Progenitor cell of endocrine pancreas (in vitro differentiated cells): ENCODE results near the gene PPME1. TPM values are rescaled to one million over a fixed set of nuclear protein-coding genes. Genes with fewer than 3 reads are reported as not detected.

Experiments
- DNase-seq: peaks from one replicate; pipeline ENCODE4 v3.0.0; 2021; ENCODE audit warnings: low spot score; ENCODE audit not compliant: unreplicated experiment
- H3K27ac Mint-ChIP-seq: 2 replicates; pipeline ENCODE4 v1.8.0; 2021; ENCODE audit warnings: mild to moderate bottlenecking, moderate library complexity, mixed read lengths
- H3K27me3 Mint-ChIP-seq: 2 replicates; pipeline ENCODE4 v1.8.0; 2021; ENCODE audit warnings: mixed read lengths
- H3K36me3 Mint-ChIP-seq: 2 replicates; pipeline ENCODE4 v1.8.0; 2022; ENCODE audit warnings: mixed read lengths; ENCODE audit not compliant: insufficient read depth
- H3K4me1 Mint-ChIP-seq: 2 replicates; pipeline ENCODE4 v1.8.0; 2021; ENCODE audit warnings: low read depth, mixed read lengths
- H3K4me3 Mint-ChIP-seq: 2 replicates; pipeline ENCODE4 v1.8.0; 2021; ENCODE audit warnings: low read depth, mild to moderate bottlenecking, moderate library complexity, mixed read lengths
- H3K9me3 Mint-ChIP-seq: 2 replicates; pipeline ENCODE4 v1.8.0; 2021; ENCODE audit warnings: low read depth, mixed read lengths
- total RNA-seq: library from RNA; stranded (reverse); gene quantifications from 2 replicates; pipeline ENCODE4 v1.2.1, GENCODE V29; 2021
- TF ChIP-seq, protein P1 (sequence below): fragments of 200-600 bp; sonication (generic); IDR thresholded peaks from one replicate; pipeline ENCODE4 v1.5.0; 2021; ENCODE audit warnings: antibody characterized with exemption, mild to moderate bottlenecking; ENCODE audit not compliant: unreplicated experiment

The PPME1 gene
- total RNA-seq, 1 donor from 2014 or later, result 45.9 TPM

DNA sequence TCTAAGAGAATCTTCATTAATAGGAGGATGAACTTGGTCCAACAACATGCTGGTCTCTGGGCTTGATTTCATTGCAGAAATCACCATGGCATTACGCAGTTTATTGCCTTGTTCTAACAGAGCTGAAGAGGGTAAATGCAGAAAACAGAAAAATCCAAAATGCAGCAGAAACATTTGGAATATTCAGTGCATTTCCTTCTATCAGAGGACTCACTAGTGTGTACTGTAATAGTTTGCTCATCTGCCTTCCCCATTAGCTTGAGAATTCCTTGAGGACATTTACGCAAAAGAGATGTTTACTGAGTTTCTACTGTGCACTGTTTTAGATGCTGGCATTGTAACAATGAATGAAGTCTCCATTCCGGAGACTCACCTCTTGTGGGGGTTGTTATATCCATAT lies 37.7 kb upstream of the PPME1 start:
- Mint-ChIP-seq H3K27me3 (no peaks in the 10 kb centered on the region), H3K9me3 (no peaks in the 10 kb centered on the region), H3K4me3 (no peak overlapping the region), H3K4me1 (peaks cover 4% of the 10 kb centered on the region), H3K27ac (no peak overlapping the region), H3K36me3 (peaks cover 40% of the 10 kb centered on the region)
- no peak for DNase-seq
- TF ChIP-seq, protein P1, sequence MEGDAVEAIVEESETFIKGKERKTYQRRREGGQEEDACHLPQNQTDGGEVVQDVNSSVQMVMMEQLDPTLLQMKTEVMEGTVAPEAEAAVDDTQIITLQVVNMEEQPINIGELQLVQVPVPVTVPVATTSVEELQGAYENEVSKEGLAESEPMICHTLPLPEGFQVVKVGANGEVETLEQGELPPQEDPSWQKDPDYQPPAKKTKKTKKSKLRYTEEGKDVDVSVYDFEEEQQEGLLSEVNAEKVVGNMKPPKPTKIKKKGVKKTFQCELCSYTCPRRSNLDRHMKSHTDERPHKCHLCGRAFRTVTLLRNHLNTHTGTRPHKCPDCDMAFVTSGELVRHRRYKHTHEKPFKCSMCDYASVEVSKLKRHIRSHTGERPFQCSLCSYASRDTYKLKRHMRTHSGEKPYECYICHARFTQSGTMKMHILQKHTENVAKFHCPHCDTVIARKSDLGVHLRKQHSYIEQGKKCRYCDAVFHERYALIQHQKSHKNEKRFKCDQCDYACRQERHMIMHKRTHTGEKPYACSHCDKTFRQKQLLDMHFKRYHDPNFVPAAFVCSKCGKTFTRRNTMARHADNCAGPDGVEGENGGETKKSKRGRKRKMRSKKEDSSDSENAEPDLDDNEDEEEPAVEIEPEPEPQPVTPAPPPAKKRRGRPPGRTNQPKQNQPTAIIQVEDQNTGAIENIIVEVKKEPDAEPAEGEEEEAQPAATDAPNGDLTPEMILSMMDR, result no peak

DNA sequence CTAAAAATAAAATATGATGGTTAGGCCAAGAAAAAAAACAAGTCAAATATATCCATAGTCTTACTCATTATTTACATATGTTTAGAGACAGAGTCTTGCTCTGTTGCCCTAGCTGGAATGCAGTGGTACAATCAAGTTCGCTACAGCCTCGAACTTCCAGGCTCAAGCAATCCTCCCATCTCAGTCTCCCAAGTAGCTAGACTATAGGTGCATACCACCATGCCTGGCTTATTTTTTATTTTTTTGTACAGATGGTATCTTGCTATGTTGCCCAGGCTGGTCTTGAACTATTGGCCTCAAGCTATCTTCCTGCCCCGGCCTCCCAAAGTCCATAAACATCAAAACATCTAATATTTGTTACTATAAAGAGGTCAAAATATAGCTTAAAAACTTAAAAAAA lies 36.4 kb upstream of the PPME1 start:
- Mint-ChIP-seq H3K9me3 (no peaks in the 10 kb centered on the region), H3K27me3 (no peaks in the 10 kb centered on the region), H3K36me3 (peaks cover 41% of the 10 kb centered on the region), H3K4me1 (peaks cover 9% of the 10 kb centered on the region), H3K27ac (no peak overlapping the region), H3K4me3 (no peak overlapping the region)
- DNase-seq, result no peak
- TF ChIP-seq, protein P1, result no peak

DNA sequence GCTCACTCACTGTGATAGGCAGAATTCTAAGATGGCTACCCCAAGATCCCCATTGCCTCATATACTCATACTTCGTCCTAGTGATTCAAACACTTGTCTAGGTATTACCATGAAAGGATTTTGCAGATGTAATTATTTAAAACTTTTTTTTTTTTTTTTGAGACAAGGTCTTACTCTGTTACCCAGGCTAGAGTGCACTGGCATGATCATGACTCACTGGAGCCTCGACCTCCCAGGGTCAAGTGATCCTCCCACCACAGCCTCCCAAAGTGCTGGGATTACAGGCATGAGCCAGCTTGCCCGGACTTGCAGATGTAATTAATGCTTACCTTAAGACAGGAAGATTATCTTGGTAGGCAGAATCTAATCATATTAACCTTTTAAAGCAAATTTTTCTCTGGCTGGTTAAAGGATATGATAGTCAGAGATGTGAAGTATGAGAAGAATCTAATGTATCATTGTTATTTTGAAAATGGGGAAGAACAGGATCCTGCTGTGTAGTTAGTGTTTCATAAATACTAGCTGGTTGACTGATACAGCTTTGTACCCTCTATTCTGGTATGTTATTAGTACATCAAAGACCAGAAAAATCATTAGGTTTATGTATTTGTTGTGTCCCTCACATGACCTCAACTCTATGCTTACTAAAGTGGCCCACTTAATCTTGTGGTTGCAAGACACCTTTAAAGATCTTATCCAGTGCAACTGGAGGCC lies 35.8 kb upstream of the PPME1 start:
- Mint-ChIP-seq H3K4me3 (no peak overlapping the region), H3K4me1 (peaks cover 9% of the 10 kb centered on the region), H3K9me3 (no peaks in the 10 kb centered on the region), H3K27me3 (no peaks in the 10 kb centered on the region), H3K36me3 (peaks cover 38% of the 10 kb centered on the region), H3K27ac (no peak overlapping the region)
- TF ChIP-seq, protein P1, result no peak
- DNase-seq, result no peak

DNA sequence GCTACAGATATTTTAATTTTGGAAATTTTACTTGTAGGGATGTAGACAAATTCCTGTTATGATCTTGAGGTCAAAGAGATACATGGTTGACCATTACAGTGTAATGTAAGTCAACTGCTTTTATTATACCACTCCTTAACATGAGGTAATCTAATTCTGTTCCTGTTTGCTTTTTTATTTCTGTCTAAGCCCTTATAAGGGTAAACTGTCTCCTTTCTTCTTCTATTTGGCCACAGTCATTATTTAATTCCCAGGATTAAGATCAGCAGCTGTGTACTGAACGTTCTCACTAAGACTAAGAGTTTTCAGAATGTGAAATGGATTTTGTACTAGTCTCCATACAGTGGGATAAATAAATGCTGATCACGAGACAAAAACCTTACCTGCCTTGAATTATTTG lies 33.1 kb upstream of the PPME1 start:
- no peak overlapping the region for H3K4me3 Mint-ChIP-seq
- peaks cover 13% of the 10 kb centered on the region for H3K36me3 Mint-ChIP-seq
- no peaks in the 10 kb centered on the region for H3K9me3 Mint-ChIP-seq
- TF ChIP-seq, protein P1, result no peak
- H3K27me3 Mint-ChIP-seq, result no peaks in the 10 kb centered on the region
- H3K4me1 Mint-ChIP-seq, result peaks cover 9% of the 10 kb centered on the region
- DNase-seq, result no peak
- peak overlapping the region; percentile 84 for H3K27ac Mint-ChIP-seq

DNA sequence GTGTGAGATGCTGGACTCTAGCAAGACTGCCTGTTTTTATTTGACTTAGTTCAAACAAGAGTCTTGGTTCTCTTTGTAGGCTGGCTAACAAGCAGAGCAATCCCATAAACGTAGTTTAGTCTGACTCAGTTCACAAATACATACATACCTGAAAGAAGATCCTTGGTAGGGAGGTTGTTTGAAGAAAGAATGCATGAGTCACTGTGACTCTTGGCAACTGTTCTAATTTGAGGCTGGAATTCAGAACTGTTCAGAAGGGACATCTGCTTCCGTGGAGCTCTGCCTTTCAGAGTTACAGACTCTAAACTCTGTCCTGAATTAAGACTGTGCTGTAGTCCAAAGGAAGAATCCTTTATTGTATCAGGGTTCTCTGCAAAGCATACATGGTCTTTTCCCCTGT lies 32.5 kb upstream of the PPME1 start:
- TF ChIP-seq, protein P1, result no peak
- Mint-ChIP-seq H3K27ac (peak overlapping the region; percentile 84), H3K4me1 (peaks cover 9% of the 10 kb centered on the region), H3K9me3 (no peaks in the 10 kb centered on the region), H3K4me3 (no peak overlapping the region), H3K36me3 (peaks cover 13% of the 10 kb centered on the region), H3K27me3 (no peaks in the 10 kb centered on the region)
- DNase-seq, result no peak
